ENCODE results near the gene ETDA. TPM values are rescaled to one million over a fixed set of nuclear protein-coding genes. Genes with fewer than 3 reads are reported as not detected.
A peak's percentile ranks its signal among the peaks of the same experiment; 100 is the strongest.
"Not testable (repeated sequence)": the region's sequence is repeated elsewhere in the genome, so short reads cannot be mapped to it uniquely, and the experiment has no call there.

Gene ETDA
- not detected in 2 replicates for total RNA-seq (ENCODE audit: low replicate concordance)

- H3K4me3 ChIP-seq (ENCODE audit: low read depth, low read length); DNase-seq (ENCODE audit: low read depth): not testable (repeated sequence)
Measured at GRCh38 chrX:135252011-135252518, at the start of gene ETDA. ETDA (plus strand) TSS chrX:135252061; CDS start chrX:135253277, 1,216 bp downstream.

DNA sequence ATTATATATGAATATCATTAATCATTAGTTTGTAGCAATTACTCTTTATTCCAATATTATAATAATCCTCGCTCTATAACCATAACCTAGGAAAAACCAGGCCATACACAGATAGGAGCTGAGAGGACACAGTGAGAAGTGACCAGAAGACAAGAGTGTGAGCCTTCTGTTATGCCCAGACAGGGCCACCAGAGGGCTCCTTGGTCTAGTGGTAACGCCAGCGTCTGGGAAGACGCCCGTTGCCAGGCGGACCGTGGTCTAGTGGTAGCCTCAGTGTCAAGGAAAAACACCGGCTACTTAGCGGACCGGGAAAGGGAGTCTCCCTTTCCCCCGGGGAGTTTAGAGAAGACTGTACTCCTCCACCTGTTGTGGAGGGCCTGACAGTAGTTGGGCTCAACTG lies 45.4 kb upstream of the ETDA start:
- not testable (repeated sequence) for H3K4me3 ChIP-seq (ENCODE audit: low read depth, low read length); DNase-seq (ENCODE audit: low read depth)
- TF ChIP-seq, protein P1, sequence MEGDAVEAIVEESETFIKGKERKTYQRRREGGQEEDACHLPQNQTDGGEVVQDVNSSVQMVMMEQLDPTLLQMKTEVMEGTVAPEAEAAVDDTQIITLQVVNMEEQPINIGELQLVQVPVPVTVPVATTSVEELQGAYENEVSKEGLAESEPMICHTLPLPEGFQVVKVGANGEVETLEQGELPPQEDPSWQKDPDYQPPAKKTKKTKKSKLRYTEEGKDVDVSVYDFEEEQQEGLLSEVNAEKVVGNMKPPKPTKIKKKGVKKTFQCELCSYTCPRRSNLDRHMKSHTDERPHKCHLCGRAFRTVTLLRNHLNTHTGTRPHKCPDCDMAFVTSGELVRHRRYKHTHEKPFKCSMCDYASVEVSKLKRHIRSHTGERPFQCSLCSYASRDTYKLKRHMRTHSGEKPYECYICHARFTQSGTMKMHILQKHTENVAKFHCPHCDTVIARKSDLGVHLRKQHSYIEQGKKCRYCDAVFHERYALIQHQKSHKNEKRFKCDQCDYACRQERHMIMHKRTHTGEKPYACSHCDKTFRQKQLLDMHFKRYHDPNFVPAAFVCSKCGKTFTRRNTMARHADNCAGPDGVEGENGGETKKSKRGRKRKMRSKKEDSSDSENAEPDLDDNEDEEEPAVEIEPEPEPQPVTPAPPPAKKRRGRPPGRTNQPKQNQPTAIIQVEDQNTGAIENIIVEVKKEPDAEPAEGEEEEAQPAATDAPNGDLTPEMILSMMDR (IDR thresholded peaks at IDR 0.05; ENCODE audit: insufficient read depth, low read length): peak; percentile 30

DNA sequence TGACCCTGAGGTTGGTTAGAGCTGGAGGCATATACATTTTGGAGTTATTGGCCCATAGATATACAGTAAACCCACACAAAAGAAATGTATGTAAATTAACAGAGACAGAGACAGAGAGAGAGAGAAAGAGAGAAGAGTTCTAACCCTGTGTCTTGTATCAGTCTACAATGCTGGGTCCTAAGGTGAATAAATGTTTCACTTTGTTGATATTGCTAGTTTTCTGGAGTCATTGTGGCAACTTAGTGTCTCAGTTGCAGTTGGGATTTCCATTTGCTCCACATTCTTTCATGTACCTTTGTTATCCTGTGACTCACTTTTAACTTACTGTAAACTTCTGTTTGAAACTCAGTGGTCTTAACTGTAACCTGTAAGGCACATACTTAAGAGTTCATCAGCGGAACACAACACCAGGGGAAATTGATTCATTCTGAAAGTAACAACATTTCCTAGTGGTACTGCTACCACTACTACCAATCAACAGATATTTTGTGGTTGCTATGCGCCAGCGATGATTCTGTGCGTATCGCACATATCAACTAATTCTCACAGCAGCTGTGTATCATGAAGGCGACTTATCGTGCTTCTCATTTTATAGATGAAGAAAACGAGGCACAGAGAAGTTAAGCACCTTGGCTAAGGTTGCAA lies 38.5 kb upstream of the ETDA start:
- no peak for DNase-seq (ENCODE audit: low read depth)
- TF ChIP-seq, protein P1 (IDR thresholded peaks at IDR 0.05; ENCODE audit: insufficient read depth, low read length): no peak

DNA sequence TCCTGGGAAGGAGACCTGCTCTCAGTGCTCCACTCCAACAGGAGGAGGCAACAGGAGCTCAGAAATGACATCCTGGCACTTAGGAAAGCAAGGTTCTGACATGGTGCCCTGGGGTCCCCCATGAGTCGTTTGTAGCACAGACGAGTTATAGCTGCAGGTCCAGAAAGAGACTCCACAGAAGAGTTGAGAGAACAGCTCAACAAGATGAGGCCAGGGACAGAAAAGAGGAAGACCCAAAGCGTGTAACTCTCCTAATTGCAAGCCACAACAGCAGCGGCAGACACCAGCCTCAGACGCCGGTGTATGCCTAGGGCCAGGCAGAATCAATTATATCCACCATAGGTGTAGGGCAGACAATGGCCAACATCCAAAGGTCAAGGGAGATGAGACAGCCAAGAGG lies 5.9 kb upstream of the ETDA start:
- H3K4me3 ChIP-seq (ENCODE audit: low read depth, low read length); DNase-seq (ENCODE audit: low read depth): not testable (repeated sequence)

More for the DNA sequence above, 38.5 kb upstream of the ETDA start:
- H3K4me3 ChIP-seq (ENCODE audit: low read depth, low read length): no peak overlapping the region

GRCh38 chrX:135256087-135256684 lies 4.3 kb downstream of the ETDA start:
- not testable (repeated sequence) for H3K4me3 ChIP-seq (ENCODE audit: low read depth, low read length); DNase-seq (ENCODE audit: low read depth)

- DNase-seq (ENCODE audit: low read depth): no peak
Measured at GRCh38 chrX:135256923-135257322, 5.1 kb downstream of the ETDA start.

DNA sequence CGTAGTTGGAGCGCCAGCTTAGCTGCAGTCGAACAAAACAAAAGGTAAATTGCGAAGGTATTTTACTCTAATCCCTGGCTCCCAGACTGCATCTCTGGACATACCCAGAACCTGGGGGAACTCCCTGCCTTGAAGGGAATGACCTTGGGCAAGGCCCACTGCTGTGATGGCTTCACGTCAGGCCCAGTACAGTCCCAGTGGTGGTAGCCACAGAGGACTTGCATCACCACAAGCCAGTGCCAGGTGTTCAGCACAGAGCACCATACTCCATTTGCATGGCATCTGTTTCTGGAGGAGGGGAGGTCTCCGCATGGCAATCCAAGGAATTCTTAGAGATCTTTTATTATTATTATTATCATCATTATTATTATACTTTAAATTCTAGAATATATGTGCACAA lies 5.6 kb downstream of the ETDA start:
- TF ChIP-seq, protein P1 (IDR thresholded peaks at IDR 0.05; ENCODE audit: insufficient read depth, low read length): no peak
- no peak overlapping the region for H3K4me3 ChIP-seq (ENCODE audit: low read depth, low read length)
- no peak for DNase-seq (ENCODE audit: low read depth)

More at GRCh38 chrX:135256923-135257322, 5.1 kb downstream of the ETDA start:
- TF ChIP-seq, protein P1 (IDR thresholded peaks at IDR 0.05; ENCODE audit: insufficient read depth, low read length): no peak
- no peak overlapping the region for H3K4me3 ChIP-seq (ENCODE audit: low read depth, low read length)

DNA sequence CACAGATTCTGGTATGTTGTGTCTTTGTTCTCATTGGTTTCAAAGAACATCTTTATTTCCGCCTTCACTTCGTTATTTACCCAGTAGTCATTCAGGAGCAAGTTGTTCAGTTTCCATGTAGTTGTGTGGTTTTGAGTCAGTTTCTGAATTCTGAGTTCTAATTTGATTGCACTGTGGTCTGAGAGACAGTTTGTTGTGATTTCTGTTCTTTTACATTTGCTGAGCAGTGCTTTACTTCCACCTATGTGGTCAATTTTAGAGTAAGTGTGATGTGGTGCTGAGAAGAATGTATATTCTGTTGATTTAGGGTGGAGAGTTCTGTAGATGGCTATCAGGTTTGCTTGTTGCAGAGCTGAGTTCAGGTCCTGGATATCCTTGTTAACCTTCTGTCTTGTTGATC lies 9.1 kb downstream of the ETDA start:
- not testable (repeated sequence) for H3K4me3 ChIP-seq (ENCODE audit: low read depth, low read length); DNase-seq (ENCODE audit: low read depth)

DNA sequence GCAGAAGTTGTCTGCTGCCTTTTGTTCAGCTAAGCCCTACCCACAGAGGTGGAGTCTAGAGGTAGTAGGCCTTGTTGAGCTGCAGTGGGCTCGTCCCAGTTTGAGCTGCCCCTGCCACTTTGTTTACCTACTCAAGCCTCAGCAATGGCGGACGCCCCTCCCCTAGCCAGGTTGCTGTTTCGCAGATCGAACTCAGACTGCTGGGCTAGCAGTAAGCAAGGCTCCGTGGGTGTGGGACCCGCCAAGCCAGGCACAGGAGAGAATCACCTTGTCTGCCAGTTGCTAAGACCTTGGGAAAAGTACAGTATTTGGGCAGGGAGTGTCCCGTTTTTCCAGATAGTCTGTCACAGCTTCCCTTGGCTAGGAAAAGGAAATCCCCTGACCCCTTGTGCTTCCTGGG lies 11.5 kb downstream of the ETDA start:
- not testable (repeated sequence) for H3K4me3 ChIP-seq (ENCODE audit: low read depth, low read length); DNase-seq (ENCODE audit: low read depth)

Data from fibroblast of the aortic adventitia (primary cell).